ENCODE results near the gene GRID2IP. TPM values are rescaled to one million over a fixed set of nuclear protein-coding genes. Genes with fewer than 3 reads are reported as not detected.

Gene GRID2IP
- polyA plus RNA-seq, 1 experiment, result not detected

GRCh38 chr7:6559896-6560295, 8.6 kb upstream of the GRID2IP start:
- no peak for DNase-seq (ENCODE audit: low read depth, low spot score)
- Histone ChIP-seq H3K27me3 (ENCODE audit: control insufficient read depth, insufficient read depth, low read length) (peaks cover 4% of the 10 kb centered on the region), H3K27ac (ENCODE audit: low read depth, low read length) (no peak overlapping the region), H3K9me3 (ENCODE audit: control insufficient read depth, insufficient read depth, low read length) (no peaks in the 10 kb centered on the region), H3K4me3 (ENCODE audit: low read depth, low read length) (no peak overlapping the region)
- ChIA-PET CTCF (interaction anchor here (1.2 to 2.9 kb wide), 6 partner anchors 11 to 44 kb away, joined by 3 to 26 read pairs (median 5); partner anchors contain the start of gene INTS15), POLR2A (no interaction called here)
- no peak for TF ChIP-seq CTCF (IDR thresholded peaks at IDR 0.05; ENCODE audit: low read depth, low read length)

- DNase-seq (ENCODE audit: low read depth, low spot score), result no peak
- TF ChIP-seq CTCF (IDR thresholded peaks at IDR 0.05; ENCODE audit: low read depth, low read length), result peak; percentile 49
- Histone ChIP-seq H3K9me3 (ENCODE audit: control insufficient read depth, insufficient read depth, low read length) (no peaks in the 10 kb centered on the region), H3K27me3 (ENCODE audit: control insufficient read depth, insufficient read depth, low read length) (no peaks in the 10 kb centered on the region), H3K4me3 (ENCODE audit: low read depth, low read length) (no peak overlapping the region), H3K27ac (ENCODE audit: low read depth, low read length) (no peak overlapping the region)
- ChIA-PET CTCF (interaction anchor here (0.6 to 2.9 kb wide), 10 partner anchors 9 to 43 kb away, joined by 3 to 26 read pairs (median 5); partner anchors contain the start of gene INTS15), POLR2A (no interaction called here)
Measured at GRCh38 chr7:6558837-6559236, 7.6 kb upstream of the GRID2IP start.

GRCh38 chr7:6556196-6556595, 4.9 kb upstream of the GRID2IP start:
- Histone ChIP-seq H3K9me3 (ENCODE audit: control insufficient read depth, insufficient read depth, low read length) (no peaks in the 10 kb centered on the region; the same call in 1 of the 2 replicates), H3K27ac (ENCODE audit: low read depth, low read length) (no peak overlapping the region), H3K4me3 (ENCODE audit: low read depth, low read length) (no peak overlapping the region), H3K27me3 (ENCODE audit: control insufficient read depth, insufficient read depth, low read length) (peaks cover 3% of the 10 kb centered on the region)
- ChIA-PET POLR2A (no interaction called here), CTCF (no interaction called here)
- DNase-seq (ENCODE audit: low read depth, low spot score), result no peak
- no peak for TF ChIP-seq CTCF (IDR thresholded peaks at IDR 0.05; ENCODE audit: low read depth, low read length)

- POLR2A ChIA-PET, result no interaction called here
- TF ChIP-seq CTCF (IDR thresholded peaks at IDR 0.05; ENCODE audit: low read depth, low read length), result no peak
- Histone ChIP-seq H3K27ac (ENCODE audit: low read depth, low read length) (no peak overlapping the region), H3K27me3 (ENCODE audit: control insufficient read depth, insufficient read depth, low read length) (peaks cover 3% of the 10 kb centered on the region), H3K9me3 (ENCODE audit: control insufficient read depth, insufficient read depth, low read length) (no peaks in the 10 kb centered on the region; the same call in 1 of the 2 replicates), H3K4me3 (ENCODE audit: low read depth, low read length) (no peak overlapping the region)
- CTCF ChIA-PET, result interaction anchor here (0.6 to 1.7 kb wide), 3 partner anchors 19 to 39 kb away, joined by 3 to 4 read pairs (median 4); no protein-coding TSS in a partner anchor
- DNase-seq (ENCODE audit: low read depth, low spot score), result no peak
Measured at GRCh38 chr7:6554848-6555247, 3.6 kb upstream of the GRID2IP start.

- CTCF ChIA-PET, result no interaction called here
- H3K9me3 ChIP-seq (ENCODE audit: control insufficient read depth, insufficient read depth, low read length), result no peaks in the 10 kb centered on the region; the same call in 1 of the 2 replicates
- no peak overlapping the region for H3K27ac ChIP-seq (ENCODE audit: low read depth, low read length)
- POLR2A ChIA-PET, result no interaction called here
- peaks cover 3% of the 10 kb centered on the region for H3K27me3 ChIP-seq (ENCODE audit: control insufficient read depth, insufficient read depth, low read length)
- H3K4me3 ChIP-seq (ENCODE audit: low read depth, low read length), result no peak overlapping the region
- TF ChIP-seq CTCF (IDR thresholded peaks at IDR 0.05; ENCODE audit: low read depth, low read length), result 0 out of 2 replicates have a peak, but pooled peaks have one; percentile 3
- no peak for DNase-seq (ENCODE audit: low read depth, low spot score)
Measured at GRCh38 chr7:6553448-6554044, 2.3 kb upstream of the GRID2IP start.
